GM12892 (cell line): ENCODE results near the gene CPNE1.

ENCODE experiments used
- POLR2A ChIP-seq: IDR thresholded peaks from 2 replicates; pipeline ENCODE4 v1.6.1; 2011; ENCODE audit warnings: low read depth, low read length, control low read depth
- POLR2AphosphoS5 ChIP-seq: IDR thresholded peaks from 2 replicates; pipeline ENCODE4 v1.6.1; 2011; ENCODE audit warnings: low read depth, low read length, control low read depth

- TF ChIP-seq POLR2A, result no peak
- no peak for TF ChIP-seq POLR2AphosphoS5
Observed at GRCh38 chr20:35582741-35583404, 81.8 kb downstream of the CPNE1 start.
